ENCODE results near the gene FHAD1. TPM values are rescaled to one million over a fixed set of nuclear protein-coding genes. Genes with fewer than 3 reads are reported as not detected.

The FHAD1 gene
- total RNA-seq, 6 experiments from 2014 or later: 0.06 to 0.53 (median 0.12) TPM; not detected in 3

- 92% methylated on average over 2 of the region's 4 CpGs for WGBS (ENCODE audit: insufficient coverage, low coverage, low lambda C conversion rate, missing lambda C conversion rate)
- Histone ChIP-seq H3K4me3 (no peak overlapping the region), H3K4me1 (no peaks in the 10 kb centered on the region), H3K36me3 (no peaks in the 10 kb centered on the region), H3K27me3 (no peaks in the 10 kb centered on the region), H3K27ac (no peak overlapping the region), H3K9me3 (no peaks in the 10 kb centered on the region)
- DNase-seq: no peak
- no peak for ATAC-seq
- intact Hi-C loops (cut with DNase I): no loop called here
- TF ChIP-seq CTCF (IDR thresholded peaks at IDR 0.05): no peak
- TF ChIP-seq POLR2A (IDR thresholded peaks at IDR 0.05): no peak
These were observed 144.3 kb downstream of the FHAD1 start for GRCh38 chr1:15391366-15391765.

DNA sequence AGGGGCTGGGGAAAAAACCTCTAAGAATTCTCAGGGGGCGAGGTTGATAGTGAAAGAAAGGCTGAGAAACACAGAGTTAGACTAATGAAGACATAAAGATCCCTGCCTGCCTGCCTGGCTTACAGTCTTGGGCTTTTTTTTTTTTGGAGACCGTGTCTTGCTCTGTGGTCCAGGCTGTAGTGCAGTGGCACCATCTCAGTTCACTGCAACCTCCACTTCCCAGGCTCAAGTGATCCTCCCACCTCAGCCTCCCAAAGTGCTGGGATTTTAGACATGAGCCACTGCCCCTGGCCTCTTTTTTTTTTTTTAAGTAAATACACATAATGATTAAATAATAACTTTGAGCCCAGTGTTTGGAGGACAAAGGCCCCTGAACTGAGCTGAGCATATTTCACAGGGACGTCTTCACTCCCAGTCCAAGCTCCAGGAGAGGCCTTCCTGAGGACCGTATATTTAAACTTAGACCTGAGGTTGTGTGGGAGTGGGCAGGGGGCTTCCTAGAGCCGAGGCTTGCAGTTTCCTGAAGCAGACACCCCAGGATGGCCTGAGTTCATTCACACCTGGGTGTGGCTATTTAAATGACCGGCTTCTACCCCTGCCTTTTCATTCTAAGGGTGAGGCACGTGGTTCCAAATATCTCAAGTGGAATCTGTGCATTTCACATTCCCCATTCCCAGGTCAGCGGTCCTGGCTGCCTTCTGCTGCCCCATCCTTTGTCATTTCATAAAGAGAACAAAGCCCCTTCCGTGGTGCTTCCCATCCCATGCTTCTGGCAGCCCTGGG lies 146.6 kb downstream of the FHAD1 start:
- no peaks in the 10 kb centered on the region for H3K4me1 ChIP-seq
- no peaks in the 10 kb centered on the region for H3K36me3 ChIP-seq
- intact Hi-C loops (cut with DNase I): no loop called here
- no peaks in the 10 kb centered on the region for H3K27me3 ChIP-seq
- 59% methylated on average over 6 of the region's 9 CpGs for WGBS (ENCODE audit: insufficient coverage, low coverage, low lambda C conversion rate, missing lambda C conversion rate)
- H3K27ac ChIP-seq: no peak overlapping the region
- H3K9me3 ChIP-seq: no peaks in the 10 kb centered on the region
- DNase-seq: no peak
- no peak overlapping the region for H3K4me3 ChIP-seq
- TF ChIP-seq CTCF (IDR thresholded peaks at IDR 0.05) (no peak), POLR2A (IDR thresholded peaks at IDR 0.05) (no peak)
- ATAC-seq: no peak

DNA sequence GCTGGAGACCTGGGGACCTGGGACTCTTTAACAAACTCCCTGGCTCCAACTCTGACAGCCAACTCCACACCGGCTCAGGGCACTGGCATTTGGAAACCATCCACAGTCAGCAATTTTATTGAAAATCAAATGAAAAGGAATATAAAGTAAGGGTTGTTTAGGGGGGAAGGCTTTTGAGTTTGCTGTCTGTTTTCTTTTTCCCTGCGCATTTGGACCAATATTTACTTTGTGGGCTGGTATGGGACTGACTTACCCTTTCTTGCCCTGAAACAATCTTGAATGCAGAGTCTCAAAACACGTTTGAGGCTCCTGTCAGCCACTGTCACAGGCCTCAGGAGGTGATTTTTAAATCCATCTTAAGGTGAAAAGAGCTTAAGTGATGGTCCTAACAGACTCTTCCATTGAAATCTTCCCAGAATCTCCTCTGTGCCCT lies 147.3 kb downstream of the FHAD1 start:
- WGBS (ENCODE audit: insufficient coverage, low coverage, low lambda C conversion rate, missing lambda C conversion rate): 32% methylated on average over 3 of the region's 3 CpGs
- H3K27me3 ChIP-seq: no peaks in the 10 kb centered on the region
- intact Hi-C loops (cut with DNase I): no loop called here

DNA sequence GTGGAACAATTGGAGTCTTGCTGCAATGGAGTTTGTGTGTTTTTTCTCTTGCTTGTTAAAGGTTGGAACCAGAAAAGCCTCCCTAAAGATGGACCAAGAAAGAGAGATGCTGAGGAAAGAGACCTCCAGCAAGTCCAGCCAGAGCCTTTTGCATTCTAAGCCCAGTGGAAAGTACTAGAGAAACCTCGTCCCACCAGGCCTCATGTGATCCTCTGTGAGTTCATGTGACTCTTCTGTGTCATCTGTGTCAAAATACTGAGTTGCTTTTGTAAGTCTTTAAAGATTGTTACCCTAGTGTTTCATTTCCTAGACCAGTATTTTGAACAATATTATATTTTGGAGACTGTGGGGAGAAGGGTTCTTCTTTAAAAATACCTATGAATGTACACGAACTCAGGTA lies 150.2 kb downstream of the FHAD1 start:
- no peaks in the 10 kb centered on the region for H3K36me3 ChIP-seq
- DNase-seq: no peak
- no peak overlapping the region for H3K4me3 ChIP-seq
- no peaks in the 10 kb centered on the region for H3K4me1 ChIP-seq
- H3K9me3 ChIP-seq: peaks cover 0 to 5% (median 0%) of the 10 kb centered on the region in 4 donors
- TF ChIP-seq CTCF (IDR thresholded peaks at IDR 0.05) (no peak), POLR2A (IDR thresholded peaks at IDR 0.05) (no peak)
- H3K27me3 ChIP-seq: no peaks in the 10 kb centered on the region
- H3K27ac ChIP-seq: no peak overlapping the region
- WGBS (ENCODE audit: insufficient coverage, low coverage, low lambda C conversion rate, missing lambda C conversion rate): 60% methylated on average over 2 of the region's 2 CpGs
- intact Hi-C loops (cut with DNase I): no loop called here
- no peak for ATAC-seq

More for the DNA sequence above, 147.3 kb downstream of the FHAD1 start:
- H3K4me1 ChIP-seq: no peaks in the 10 kb centered on the region
- H3K9me3 ChIP-seq: no peaks in the 10 kb centered on the region
- DNase-seq: no peak
- H3K4me3 ChIP-seq: no peak overlapping the region
- no peak for ATAC-seq
- TF ChIP-seq POLR2A (IDR thresholded peaks at IDR 0.05) (no peak), CTCF (IDR thresholded peaks at IDR 0.05) (no peak)
- H3K36me3 ChIP-seq: no peaks in the 10 kb centered on the region
- no peak overlapping the region for H3K27ac ChIP-seq

Measured in right lobe of liver (tissue), 6 donors.